Activated CD8-positive, alpha-beta memory T cell treated with anti-CD3 and anti-CD28 coated beads, Interleukin-2, amount 50 U/mL, for 4 hours (primary cell): ENCODE measurements around the gene SRP68.

ENCODE experiments used
- DNase-seq: peaks from one replicate; pipeline ENCODE4 v3.0.0-alpha.2; 2020

SRP68 gene

DNA sequence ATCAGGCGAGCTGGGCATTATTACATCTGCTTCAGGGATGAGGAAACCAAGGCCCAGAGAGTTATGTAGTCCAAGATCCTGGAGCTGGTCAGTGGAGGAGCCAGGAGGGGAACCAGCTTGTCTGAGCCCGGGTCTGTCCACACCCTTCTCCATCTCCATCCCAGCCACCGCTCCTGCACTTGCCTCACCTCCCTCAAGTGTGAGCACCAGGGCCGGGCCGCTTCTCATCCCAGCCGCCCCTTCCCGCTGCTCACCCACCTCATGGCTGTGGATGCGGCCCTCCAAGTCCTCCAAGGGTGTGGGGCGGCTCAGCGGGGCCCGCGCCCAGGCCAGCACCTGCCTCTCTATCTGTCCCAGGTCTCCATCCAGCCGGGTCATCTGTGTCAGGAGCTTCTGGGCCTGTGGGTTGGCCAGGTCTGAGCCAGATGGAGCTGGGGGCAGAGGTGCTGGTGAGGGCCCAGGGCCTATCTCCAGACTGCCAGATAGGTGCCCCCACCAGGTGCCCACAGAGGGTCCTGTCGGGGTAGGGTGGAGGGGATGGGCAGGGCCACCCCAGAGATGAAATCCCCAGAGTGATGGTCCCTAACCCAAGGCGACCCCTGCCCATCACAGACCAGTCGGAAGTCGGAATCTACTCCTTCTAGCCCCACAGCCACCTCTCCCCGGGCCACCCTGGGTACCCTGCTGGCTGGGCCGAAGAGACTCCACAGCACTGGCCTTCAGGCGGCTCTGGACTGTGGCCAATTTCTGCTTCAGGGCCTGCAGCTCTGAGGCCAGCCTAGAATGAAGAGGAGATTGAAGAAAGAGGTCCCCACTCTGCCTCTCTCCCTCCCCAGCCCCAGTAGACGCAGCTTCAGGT lies 54.6 kb downstream of the SRP68 start:
- no peak for DNase-seq

GRCh38 chr17:76014925-76015261 lies 57.4 kb downstream of the SRP68 start:
- DNase-seq, result no peak

DNA sequence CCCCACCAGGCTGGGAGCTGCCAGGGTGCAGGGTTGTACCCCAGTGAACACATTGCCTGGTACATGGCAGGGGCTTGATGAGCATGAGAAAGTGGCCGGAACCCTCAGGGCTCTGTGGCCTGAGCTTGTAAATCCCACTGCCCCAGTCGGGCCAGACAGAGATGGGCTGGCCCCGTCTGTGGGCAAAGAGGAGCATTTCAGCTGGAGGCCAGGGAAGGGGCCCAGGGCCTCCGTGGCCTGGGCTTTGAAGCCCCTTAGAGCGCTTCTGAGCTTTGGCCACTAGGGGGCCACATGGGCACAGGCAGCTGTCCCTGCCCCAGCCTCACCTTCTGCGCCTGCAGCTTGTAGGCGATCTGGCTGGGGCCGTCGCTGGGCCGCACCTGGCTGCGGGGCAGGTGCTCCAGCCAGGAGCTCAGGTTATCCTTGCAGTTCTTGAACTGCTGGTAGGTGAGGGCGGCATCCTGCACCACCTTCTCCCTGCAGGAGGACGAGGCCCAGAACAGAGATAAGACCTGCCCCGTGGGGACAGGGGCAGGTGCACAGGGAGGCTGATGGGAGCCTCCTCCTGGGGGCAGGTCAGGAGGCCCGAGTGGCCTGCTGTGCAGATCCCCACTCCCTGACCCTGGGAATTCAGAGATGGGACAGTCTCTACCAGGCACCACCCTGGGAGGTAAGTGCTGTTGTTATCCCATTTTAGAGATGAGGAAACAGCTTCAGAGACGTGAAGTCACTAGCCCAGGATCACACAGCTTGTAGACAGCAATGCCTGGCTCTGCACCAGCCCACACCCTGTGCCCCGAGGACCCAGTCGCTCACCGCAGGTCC lies 58.0 kb downstream of the SRP68 start:
- DNase-seq, result peak; percentile 79

DNA sequence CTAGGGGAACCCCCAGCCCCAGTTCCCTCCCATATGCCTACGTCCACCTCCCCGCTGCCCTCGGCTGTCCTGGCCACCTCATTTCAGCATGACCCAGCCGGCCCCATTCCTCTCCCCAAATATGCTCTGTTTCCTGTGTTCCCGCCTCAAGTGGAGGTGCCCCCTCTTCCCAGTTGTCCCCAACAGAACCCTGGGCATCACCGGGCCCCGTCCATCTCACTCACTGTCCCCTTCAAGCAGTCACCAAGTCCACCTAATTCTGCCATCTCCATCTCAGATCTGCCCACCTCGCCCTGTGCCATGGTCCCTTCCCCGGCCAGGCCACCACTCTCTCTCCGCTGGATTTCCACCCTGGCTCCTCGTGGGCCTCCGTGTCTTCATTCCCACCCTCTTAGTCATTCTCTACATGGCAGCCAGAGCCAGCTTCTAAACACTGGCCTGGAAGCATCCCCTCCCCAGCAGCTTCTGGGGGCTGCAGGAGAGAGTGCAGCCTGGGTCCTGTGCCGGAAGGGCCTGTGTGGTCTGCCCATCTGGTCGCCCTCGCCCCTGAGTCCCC lies 58.9 kb downstream of the SRP68 start:
- no peak for DNase-seq

DNA sequence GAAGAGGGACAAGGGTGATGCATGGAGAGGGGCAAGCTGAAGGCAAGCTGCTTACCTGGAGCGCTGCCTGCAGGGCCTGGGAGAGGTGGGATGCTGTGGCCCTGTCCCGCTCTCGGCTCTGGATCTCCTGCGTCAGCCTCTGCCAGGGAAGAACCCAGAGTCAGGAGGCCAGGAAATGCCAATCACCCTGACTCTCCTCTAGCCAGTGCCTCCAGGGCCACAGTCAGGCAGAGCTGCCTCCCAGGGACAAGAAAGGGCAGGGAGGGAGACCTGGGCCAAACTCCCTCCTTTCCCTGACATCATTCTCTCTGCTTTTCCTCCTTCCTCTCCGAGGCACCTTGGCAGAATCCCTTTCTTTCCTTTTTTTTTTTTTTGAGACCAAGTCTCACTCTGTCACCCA lies 60.4 kb downstream of the SRP68 start:
- DNase-seq, result no peak

DNA sequence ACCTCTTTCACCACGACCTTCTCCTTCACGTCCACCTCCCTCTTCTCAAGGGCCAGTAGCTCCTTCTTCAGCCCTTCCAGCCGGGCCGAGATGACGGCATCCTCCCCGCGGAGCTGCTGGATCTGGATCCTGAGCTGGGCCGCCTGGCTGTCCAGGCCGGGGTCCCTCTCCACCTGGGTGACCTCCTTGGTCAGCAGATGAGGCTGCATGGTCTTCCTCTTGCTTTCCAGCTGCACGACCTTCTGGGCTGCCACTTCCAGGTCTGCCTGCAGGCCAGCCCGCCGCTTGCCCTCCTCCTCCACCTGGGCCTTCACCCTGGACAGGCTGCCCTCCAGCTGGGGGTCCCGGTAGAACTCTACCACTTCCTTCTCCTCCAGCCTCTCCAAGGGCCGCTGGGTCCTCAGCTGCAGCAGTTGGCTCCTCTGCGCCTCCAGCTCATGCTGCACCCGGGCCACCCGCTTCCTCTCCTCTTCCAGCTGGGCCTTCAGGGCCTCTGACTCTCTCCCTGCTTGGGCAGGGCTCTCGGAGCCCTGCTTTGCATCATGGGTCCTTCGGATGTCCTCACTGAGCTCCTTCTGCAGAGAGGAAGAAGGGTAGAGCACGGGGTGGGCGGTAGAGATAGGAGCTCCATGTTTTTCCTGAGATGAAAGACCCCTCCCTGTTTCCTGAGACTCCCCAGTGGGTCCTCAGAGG lies 62.2 kb downstream of the SRP68 start:
- DNase-seq, result no peak

GRCh38 chr17:76009447-76009846 lies 62.9 kb downstream of the SRP68 start:
- DNase-seq, result no peak

DNA sequence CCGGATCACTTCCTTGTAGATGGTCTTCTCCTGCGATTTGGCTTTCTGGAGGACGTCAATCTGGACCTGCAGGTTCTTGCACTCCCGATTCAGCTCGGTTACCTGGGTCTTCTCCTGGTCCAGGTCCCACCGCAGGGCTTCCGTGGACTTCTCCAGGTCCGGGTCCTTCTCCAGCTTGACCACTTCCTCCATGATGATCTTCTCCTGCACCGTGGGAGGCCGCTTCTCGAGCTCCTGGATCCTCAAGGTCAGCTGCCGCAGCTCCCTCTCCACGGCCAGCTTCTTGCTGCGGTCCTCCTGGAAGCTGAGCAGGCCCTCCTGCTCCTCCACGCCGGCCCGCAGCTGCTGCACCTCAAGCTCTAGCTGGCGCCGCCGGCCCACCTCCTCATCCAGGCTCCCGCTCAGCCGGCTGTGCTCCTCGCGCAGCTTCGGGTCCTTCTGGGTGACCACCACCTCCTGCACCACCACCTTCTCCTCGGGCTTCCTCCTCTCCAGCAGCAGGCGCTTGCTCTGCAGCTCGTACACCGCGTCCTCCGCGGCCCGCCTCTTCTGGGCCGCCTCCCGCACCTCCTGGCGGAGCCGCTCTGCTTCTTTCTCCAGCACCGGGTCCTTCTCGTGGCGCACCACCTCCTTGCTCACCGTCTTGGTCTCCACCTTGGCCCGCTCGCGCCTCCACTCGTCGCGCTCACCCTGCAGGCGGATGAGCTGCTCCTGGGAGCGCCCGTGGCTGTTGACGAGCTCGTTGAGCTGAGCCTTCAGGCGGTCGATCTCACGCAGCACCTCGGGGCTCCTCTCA lies 63.5 kb downstream of the SRP68 start:
- DNase-seq, result no peak

GRCh38 chr17:76008208-76008607 lies 64.1 kb downstream of the SRP68 start:
- DNase-seq, result no peak

DNA sequence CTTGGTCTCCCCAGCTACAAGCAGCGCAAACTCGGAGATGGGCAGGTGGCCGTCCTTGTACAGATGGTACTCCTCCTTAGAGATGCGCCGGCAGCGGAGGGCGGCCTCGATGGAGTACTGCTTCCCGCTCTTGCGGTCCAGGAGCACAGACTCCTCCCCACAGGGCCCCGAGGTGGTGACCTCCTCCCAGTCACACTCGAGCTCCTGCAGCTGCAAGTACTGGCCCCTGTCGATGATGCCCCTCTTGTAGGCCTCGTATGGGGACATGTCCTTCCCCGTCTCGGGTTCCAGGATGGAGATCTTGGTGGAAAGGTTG lies 64.5 kb downstream of the SRP68 start:
- no peak for DNase-seq

GRCh38 chr17:76007131-76007849 lies 65.0 kb downstream of the SRP68 start:
- no peak for DNase-seq

GRCh38 chr17:76005263-76006149 lies 66.8 kb downstream of the SRP68 start:
- DNase-seq, result peak; percentile 82

DNA sequence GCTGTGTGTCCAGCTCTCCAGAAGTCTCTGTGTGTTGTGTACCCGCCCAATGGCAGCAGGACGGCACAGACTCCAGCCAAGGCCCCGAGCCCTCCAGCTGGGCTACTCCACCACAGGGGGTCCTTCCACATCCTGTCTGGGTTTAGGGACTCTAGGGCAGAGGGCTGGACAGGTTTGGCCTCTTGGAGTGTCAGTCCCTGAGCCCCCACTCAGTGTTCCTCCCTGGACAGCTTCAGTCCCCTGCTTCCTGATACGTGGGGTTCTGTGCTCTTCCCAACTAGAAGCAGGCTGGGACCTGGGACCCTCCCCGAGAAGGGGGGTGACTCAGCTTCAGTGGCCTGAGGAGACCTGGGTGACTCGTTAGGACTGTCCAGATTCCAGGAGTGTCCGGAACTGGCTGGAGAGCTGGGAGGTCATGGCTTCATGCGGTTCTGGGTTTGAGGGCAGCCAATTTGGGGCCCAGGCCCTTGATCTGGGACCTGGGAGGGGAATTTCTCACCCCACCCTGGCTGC lies 67.5 kb downstream of the SRP68 start:
- DNase-seq, result no peak

GRCh38 chr17:76003915-76004314 lies 68.4 kb downstream of the SRP68 start:
- DNase-seq, result no peak

DNA sequence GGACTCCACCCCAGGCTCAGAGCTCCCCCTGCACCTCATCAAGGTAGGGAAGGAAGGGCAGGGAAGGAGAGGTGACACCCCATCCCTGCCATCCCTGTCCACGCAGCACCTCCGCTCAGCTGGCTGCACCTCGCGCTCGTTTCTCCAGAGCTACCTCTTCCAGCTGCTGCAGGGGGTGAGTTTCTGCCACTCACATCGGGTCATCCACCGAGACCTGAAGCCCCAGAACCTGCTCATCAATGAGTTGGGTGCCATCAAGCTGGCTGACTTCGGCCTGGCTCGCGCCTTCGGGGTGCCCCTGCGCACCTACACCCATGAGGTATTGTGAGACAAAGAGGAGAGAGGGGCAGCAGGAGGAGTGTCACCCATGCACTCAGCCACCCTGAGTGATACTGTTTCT lies 70.2 kb downstream of the SRP68 start:
- no peak for DNase-seq

DNA sequence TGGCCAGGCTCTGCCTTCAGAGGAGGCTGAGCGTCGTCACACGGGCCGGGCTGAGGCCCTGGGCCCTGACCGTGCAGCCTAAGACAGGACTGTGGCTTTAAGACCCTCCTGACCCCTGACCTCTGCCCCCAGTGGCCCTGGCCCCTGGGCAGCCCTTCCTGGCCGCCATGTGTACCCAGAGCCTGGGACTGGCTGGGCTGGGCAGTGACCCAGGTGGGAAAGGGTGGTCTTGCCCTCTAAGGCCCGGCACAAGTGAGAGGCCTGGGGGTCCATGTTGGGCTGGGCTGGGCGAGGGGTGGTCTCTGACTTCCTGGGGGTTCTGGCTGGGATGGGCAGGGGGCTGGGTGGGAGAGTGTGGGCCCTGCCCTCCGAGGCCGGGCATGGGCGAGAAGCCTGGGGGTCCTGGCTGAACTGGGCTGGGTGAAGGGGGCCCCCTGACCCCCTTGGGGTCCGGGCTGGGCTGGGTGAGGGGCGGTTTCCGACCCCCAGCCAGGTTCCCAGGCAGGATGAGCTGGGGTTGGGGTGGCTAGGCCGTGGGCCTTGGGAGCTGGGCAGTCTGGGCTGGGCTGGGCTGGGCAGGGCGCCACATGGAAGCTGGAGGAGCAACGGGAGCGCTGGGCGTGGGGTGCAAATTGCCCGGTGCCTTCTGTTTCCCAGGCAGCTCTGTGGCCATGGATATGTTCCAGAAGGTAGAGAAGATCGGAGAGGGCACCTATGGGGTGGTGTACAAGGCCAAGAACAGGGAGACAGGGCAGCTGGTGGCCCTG lies 71.4 kb downstream of the SRP68 start, which contains the start of gene CDK3:
CDK3 (plus strand) TSS at position 101 of the 767 bp plus-strand sequence; CDS start at position 672, 571 bp downstream.
- no peak for DNase-seq

- peak; percentile 62 for DNase-seq
These were observed 72.1 kb downstream of the SRP68 start for GRCh38 chr17:76000016-76000754.

DNA sequence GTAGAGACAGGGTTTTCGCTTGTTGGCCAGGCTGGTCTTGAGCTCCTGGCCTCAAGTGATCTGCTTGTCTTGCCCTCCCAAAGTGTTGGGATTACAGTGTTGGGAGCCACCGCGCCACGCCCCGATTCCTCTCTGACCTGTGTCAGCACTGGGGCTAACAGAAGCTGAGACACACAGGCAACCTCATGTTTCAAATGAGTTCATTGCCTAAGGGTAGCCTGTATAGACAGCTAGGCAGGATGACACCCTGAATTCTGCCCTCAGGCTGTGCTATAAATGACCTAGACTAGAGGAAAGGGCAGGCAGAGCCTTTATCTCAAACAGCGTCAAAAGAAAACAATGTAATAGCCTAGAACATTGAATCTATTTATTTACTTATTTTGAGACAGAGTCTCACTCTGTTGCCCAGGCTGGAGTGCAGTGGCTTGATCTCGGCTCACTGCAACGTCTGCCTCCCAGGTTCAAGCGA lies 74.0 kb downstream of the SRP68 start:
- no peak for DNase-seq
